A673 (cell line): Measurements from ENCODE around the gene PVALEF.

ENCODE experiments used
- EZH2 ChIP-seq: fragments of 200-600 bp; sonication (generic); IDR thresholded peaks from 2 replicates; pipeline ENCODE4 v1.6.1; 2017; ENCODE audit warnings: borderline replicate concordance, low read depth, mild to moderate bottlenecking, mixed read lengths, antibody characterized with exemption, low read length; ENCODE audit not compliant: poor library complexity, severe bottlenecking
- TF ChIP-seq, protein P1 (sequence below): fragments of 300-800, 200-600 bp; sonication (generic); conservative IDR thresholded peaks from 2 replicates; pipeline ENCODE4 v1.5.1; 2017; ENCODE audit warnings: low read depth, mild to moderate bottlenecking, antibody characterized with exemption, low read length, moderate library complexity, mixed read lengths

DNA sequence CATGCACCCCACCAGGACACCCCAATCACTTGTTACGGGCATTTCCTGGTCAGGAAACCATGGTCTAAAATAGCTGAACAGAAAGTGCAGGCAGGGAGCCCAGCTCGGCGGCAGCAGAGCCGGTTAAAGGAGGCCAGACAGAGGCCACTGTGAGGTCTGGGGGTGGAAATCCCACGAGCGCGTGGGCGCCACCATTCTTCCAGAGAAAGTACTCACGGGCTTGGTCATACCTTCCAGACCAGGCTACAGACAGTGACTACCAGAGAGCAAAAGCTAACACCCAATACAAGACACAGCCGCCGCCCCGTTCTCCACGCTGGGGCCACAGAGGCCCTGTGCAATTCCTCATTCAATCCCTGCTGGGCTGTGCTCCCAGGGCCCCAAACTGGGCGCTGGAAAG, 45.6 kb downstream of the PVALEF start:
- TF ChIP-seq, protein P1, sequence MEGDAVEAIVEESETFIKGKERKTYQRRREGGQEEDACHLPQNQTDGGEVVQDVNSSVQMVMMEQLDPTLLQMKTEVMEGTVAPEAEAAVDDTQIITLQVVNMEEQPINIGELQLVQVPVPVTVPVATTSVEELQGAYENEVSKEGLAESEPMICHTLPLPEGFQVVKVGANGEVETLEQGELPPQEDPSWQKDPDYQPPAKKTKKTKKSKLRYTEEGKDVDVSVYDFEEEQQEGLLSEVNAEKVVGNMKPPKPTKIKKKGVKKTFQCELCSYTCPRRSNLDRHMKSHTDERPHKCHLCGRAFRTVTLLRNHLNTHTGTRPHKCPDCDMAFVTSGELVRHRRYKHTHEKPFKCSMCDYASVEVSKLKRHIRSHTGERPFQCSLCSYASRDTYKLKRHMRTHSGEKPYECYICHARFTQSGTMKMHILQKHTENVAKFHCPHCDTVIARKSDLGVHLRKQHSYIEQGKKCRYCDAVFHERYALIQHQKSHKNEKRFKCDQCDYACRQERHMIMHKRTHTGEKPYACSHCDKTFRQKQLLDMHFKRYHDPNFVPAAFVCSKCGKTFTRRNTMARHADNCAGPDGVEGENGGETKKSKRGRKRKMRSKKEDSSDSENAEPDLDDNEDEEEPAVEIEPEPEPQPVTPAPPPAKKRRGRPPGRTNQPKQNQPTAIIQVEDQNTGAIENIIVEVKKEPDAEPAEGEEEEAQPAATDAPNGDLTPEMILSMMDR = no peak
- TF ChIP-seq EZH2 = no peak
